ENCODE data around the gene SHOC2. TPM values are rescaled to one million over a fixed set of nuclear protein-coding genes. Genes with fewer than 3 reads are reported as not detected.

The SHOC2 gene
- total and polyA plus RNA-seq, 11 donors: 17.9 to 58.4 (median 43.3) TPM

DNA sequence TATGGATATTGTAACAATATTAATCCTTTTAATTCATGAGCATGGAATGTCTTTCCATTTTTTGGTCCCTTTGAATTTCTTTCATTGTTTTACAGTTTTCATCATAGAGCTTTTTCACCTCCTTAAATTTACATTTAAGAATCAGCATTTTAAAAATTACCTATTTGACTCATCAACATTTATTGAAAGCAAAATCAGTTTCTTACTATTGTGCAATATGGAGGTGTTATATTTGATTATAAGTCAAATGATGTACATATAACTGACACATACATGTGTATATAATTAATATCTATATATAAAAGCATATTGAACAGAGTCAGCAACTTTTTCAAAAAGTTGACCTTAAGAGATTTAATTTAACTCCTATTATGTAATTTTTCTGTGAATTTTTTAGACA is 52.2 kb downstream of the SHOC2 start:
- Histone ChIP-seq H3K27me3 (no peaks in the 10 kb centered on the region), H3K36me3 (peaks cover 0 to 7% (median 0%) of the 10 kb centered on the region in 9 donors), H3K27ac (no peak overlapping the region), H3K4me1 (peaks cover 0 to 25% (median under 1%) of the 10 kb centered on the region in 12 donors), H3K4me3 (no peak overlapping the region), H3K9me3 (peaks cover 0 to 10% (median 0%) of the 10 kb centered on the region in 12 donors)
- intact Hi-C loops (cut with DNase I): no loop called here
- ATAC-seq: no peak
- TF ChIP-seq, protein P1, sequence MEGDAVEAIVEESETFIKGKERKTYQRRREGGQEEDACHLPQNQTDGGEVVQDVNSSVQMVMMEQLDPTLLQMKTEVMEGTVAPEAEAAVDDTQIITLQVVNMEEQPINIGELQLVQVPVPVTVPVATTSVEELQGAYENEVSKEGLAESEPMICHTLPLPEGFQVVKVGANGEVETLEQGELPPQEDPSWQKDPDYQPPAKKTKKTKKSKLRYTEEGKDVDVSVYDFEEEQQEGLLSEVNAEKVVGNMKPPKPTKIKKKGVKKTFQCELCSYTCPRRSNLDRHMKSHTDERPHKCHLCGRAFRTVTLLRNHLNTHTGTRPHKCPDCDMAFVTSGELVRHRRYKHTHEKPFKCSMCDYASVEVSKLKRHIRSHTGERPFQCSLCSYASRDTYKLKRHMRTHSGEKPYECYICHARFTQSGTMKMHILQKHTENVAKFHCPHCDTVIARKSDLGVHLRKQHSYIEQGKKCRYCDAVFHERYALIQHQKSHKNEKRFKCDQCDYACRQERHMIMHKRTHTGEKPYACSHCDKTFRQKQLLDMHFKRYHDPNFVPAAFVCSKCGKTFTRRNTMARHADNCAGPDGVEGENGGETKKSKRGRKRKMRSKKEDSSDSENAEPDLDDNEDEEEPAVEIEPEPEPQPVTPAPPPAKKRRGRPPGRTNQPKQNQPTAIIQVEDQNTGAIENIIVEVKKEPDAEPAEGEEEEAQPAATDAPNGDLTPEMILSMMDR (IDR thresholded peaks at IDR 0.05): no peak
- TF ChIP-seq POLR2A (IDR thresholded peaks at IDR 0.05): no peak
- DNase-seq: no peak

DNA sequence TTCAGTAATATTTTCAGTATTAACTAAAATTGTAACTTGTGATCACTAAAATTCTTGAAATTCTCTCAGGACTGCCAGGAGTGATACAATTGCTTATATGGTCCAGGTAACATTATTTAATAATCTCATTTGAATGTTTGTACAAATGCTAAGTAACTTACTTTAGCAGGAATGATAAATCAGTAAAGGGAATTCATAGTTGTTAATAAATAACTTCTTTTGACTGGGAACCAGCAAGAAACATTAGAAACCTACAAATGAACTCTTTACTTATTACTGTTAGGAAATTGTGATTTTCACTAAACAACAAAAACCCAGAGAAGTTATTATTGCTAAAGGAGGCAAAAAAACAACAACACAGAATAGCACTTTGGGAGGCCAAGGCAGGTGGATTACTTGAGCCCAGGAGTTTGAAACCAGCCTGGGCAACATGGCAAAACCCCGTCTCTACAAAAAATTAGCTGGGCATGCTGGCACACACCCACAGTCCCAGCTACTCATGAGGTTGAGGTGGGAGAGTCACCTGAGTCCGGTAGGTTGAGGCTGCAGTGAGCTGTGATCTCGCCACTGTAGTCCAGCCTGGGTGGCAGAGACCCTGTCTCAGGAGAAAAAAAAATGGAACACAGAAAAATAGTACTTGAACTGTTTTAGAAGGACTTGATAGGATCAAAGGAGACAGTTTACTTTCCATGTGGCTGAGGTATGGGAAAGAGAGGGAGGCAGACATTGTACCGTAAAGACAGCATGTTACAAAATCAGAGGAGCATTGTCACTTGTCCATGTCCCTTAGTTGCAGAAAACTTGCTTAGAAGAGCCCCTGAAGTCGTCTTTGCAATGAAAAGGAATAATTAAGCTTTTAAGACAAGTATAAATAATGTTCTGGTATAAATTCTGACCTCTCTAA is 53.1 kb downstream of the SHOC2 start:
- DNase-seq: no peak
- Histone ChIP-seq H3K4me3 (no peak overlapping the region), H3K9me3 (peaks cover 0 to 10% (median 0%) of the 10 kb centered on the region in 12 donors), H3K4me1 (peaks cover 0 to 20% (median under 1%) of the 10 kb centered on the region in 12 donors), H3K36me3 (peaks cover 0 to 4% (median 0%) of the 10 kb centered on the region in 9 donors), H3K27ac (no peak overlapping the region), H3K27me3 (no peaks in the 10 kb centered on the region)
- no peak for ATAC-seq
- TF ChIP-seq, protein P1 (IDR thresholded peaks at IDR 0.05): no peak
- no peak for TF ChIP-seq POLR2A (IDR thresholded peaks at IDR 0.05)
- 80 to 89% (median 84%) methylated on average over 5 of the region's 5 CpGs for WGBS, 4 donors
- intact Hi-C loops (cut with DNase I): no loop called here

DNA sequence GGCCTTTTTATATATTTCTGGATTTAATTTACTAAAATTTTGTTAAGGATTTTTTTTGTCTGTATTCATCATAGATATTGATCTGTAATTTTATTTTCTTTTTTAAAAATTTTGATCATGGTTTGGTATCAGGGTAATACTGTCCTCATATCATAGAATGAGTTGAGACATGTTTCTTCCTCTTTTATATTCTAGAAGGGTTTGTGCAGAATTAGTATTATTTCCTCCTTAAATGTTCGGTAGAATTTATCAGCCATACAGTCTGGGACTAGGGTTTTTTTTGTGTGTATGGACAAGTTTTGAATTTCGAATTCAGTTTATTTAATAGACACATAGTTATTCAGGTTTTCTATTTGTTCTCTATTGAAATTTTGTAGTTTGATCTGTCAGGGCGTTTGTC is 54.0 kb downstream of the SHOC2 start:
- 85 to 91% (median 87%) methylated on average over 3 of the region's 3 CpGs for WGBS, 4 donors
- no peak overlapping the region for H3K27ac ChIP-seq
- no peaks in the 10 kb centered on the region for H3K27me3 ChIP-seq
- H3K4me3 ChIP-seq: no peak overlapping the region
- peaks cover 0 to 10% (median 0%) of the 10 kb centered on the region in 12 donors for H3K9me3 ChIP-seq
- TF ChIP-seq, protein P1 (IDR thresholded peaks at IDR 0.05): no peak
- TF ChIP-seq POLR2A (IDR thresholded peaks at IDR 0.05): no peak
- DNase-seq (no peak), ATAC-seq (no peak)
- H3K36me3 ChIP-seq: no peaks in the 10 kb centered on the region
- intact Hi-C loops (cut with DNase I): no loop called here
- H3K4me1 ChIP-seq: peaks cover 0 to 25% (median 7%) of the 10 kb centered on the region in 12 donors

DNA sequence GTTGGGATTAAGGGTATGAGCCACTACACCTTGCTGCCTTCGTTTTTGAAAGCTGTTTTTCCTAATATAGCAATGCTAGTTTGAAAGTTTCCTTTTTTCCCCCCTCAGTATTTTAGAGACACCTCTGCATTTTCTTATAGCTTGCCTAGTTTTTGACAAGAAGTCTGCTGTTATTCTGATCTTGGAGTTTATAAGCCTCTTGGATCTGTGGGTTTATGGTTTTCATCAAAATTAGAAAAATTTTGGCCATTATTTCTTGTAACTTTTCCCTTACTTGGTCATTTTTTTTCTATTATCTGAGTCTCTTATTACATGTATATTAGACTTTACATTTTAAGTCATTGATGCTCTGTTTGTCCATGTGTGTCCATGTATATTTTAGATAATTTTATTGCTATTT is 57.2 kb downstream of the SHOC2 start:
- no peak overlapping the region for H3K4me3 ChIP-seq
- intact Hi-C loops (cut with DNase I): no loop called here
- H3K36me3 ChIP-seq: no peaks in the 10 kb centered on the region
- no peak overlapping the region for H3K27ac ChIP-seq
- DNase-seq: no peak
- no peak for ATAC-seq
- H3K27me3 ChIP-seq: no peaks in the 10 kb centered on the region
- 88 to 95% (median 91%) methylated on average over 1 of the region's 1 CpG for WGBS, 4 donors
- peaks cover 0 to 35% (median 12%) of the 10 kb centered on the region in 12 donors for H3K4me1 ChIP-seq
- H3K9me3 ChIP-seq: peaks cover 0 to 16% (median 0%) of the 10 kb centered on the region in 12 donors
- TF ChIP-seq, protein P1 (IDR thresholded peaks at IDR 0.05): no peak
- no peak for TF ChIP-seq POLR2A (IDR thresholded peaks at IDR 0.05)
